Sigmoid colon (tissue), 7 donors: Measurements from ENCODE around the gene DARS1. TPM values are rescaled to one million over a fixed set of nuclear protein-coding genes. Genes with fewer than 3 reads are reported as not detected.

ENCODE experiments used
- DNase-seq: peaks from one replicate; pipeline ENCODE4 v3.0.0-alpha.2; 2019
- H3K27ac ChIP-seq, 4 donors: fragments of 200-600 bp; sonication (generic); one replicate each; pipeline ENCODE4 v1.5.1; 2016 to 2019; ENCODE audit warnings: mild to moderate bottlenecking in 1 of 4
- H3K27me3 ChIP-seq, 3 donors: fragments of 200-600 bp; sonication (generic); one replicate each; pipeline ENCODE4 v1.5.1; 2019; ENCODE audit warnings: mild to moderate bottlenecking in 1 of 3
- H3K36me3 ChIP-seq, 4 donors: fragments of 200-600 bp; sonication (generic); one replicate each; pipeline ENCODE4 v1.5.1; 2016 to 2019
- H3K4me1 ChIP-seq, 4 donors: fragments of 200-600 bp; sonication (generic); one replicate each; pipeline ENCODE4 v1.5.1; 2017 to 2019
- H3K4me3 ChIP-seq, 4 donors: fragments of 200-600 bp; sonication (generic); one replicate each; pipeline ENCODE4 v1.5.1; 2017 to 2019; ENCODE audit warnings: mild to moderate bottlenecking in 2 of 4, moderate library complexity in 1 of 4
- H3K9me3 ChIP-seq, 4 donors: fragments of 200-600 bp in 3 of 4; sonication (generic) in 3 of 4; one replicate each; pipeline versions ENCODE4 v1.5.1 to v1.6.1; 2013 to 2019
- EP300 ChIP-seq, 4 donors: sonication (generic); formaldehyde crosslinking; IDR thresholded peaks; one replicate each; pipeline ENCODE4 v1.6.1; 2017; ENCODE audit warnings: antibody characterized with exemption in 4 of 4
- POLR2A ChIP-seq, 2 donors: fragments of 450-650 bp; IDR thresholded peaks; one replicate each; pipeline ENCODE4 v1.6.1; 2016; ENCODE audit warnings: antibody characterized with exemption in 2 of 2, mild to moderate bottlenecking in 2 of 2, moderate library complexity in 2 of 2
- POLR2AphosphoS5 ChIP-seq, 4 donors: sonication (generic); formaldehyde crosslinking; IDR thresholded peaks; one replicate each; pipeline ENCODE4 v1.6.1; 2017; ENCODE audit warnings: antibody characterized with exemption in 4 of 4
- WGBS, 2 donors: extraction: QIAGEN DNeasy Blood & Tissue Kit; methylation state at CpG; one replicate each; pipeline ENCODE4 v1.1.7; 2013; 5-methylcytosine and 5-hydroxymethylcytosine counted together
- intact Hi-C: fragments of 100-400 bp; cut with DNase I; formaldehyde crosslinking; loops from one replicate; pipeline ENCODE4 v1.15.1; 2023
- polyA plus RNA-seq, 3 donors: library from polyadenylated mRNA; stranded (reverse); fragments of 200-250 nt; gene quantifications; one replicate each; pipeline ENCODE4 v1.2.3, GENCODE V29; 2013
- total RNA-seq, 4 donors: library from RNA; depleted of rRNA; stranded (reverse); fragments of >200 nt; gene quantifications; one replicate each; pipeline ENCODE4 v1.1.0, GENCODE V29; 2016
- TF ChIP-seq, protein P1 (sequence below), 4 experiments: fragments of 450-650 bp in 3 of 4; fragments of 200-600 bp in 1 of 4; IDR thresholded peaks; one replicate each; pipeline ENCODE4 v1.5.1; 2016 to 2019; ENCODE audit warnings: antibody characterized with exemption in 4 of 4, mild to moderate bottlenecking in 3 of 4, moderate library complexity in 2 of 4
- donor health status: healthy with polysubstance abuse.
- donor health status: Bipolar disorder and iron deficiency.
- donor health status: healthy.

Gene DARS1
- total and polyA plus RNA-seq, 7 donors = 31.4 to 95.6 (median 77.3) TPM

DNA sequence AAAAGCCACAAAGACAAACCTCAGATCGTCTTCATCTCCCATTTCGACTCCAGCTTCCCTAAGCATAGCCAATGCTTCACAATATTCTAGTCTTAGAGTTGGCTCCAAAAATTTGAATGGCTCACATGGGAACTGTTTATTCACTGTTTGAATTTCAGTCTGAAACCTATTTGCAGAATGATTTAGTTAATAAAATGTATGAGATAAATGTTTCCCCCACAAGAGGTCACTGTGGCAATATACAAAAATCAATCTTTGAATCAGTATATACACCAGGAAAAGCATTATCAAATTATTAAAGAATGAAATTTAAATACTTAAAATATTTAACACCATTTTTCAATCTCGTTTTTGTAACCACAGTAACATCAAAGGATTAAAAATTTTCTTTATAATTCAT lies 69.2 kb downstream of the DARS1 start:
- Histone ChIP-seq H3K9me3 (no peaks in the 10 kb centered on the region), H3K27ac (no peak overlapping the region), H3K4me3 (no peak overlapping the region), H3K36me3 (peaks cover 0 to 30% (median 0%) of the 10 kb centered on the region in 4 donors), H3K4me1 (no peaks in the 10 kb centered on the region), H3K27me3 (no peaks in the 10 kb centered on the region)
- intact Hi-C loops = loop anchor here (2.0 kb wide), 1 partner anchor 463 kb away; no protein-coding TSS in a partner anchor
- 60 to 72% methylated on average over 3 of the region's 3 CpGs for WGBS, 2 donors
- no peak for DNase-seq
- TF ChIP-seq EP300 (IDR thresholded peaks at IDR 0.05) = no peak
- TF ChIP-seq, protein P1, sequence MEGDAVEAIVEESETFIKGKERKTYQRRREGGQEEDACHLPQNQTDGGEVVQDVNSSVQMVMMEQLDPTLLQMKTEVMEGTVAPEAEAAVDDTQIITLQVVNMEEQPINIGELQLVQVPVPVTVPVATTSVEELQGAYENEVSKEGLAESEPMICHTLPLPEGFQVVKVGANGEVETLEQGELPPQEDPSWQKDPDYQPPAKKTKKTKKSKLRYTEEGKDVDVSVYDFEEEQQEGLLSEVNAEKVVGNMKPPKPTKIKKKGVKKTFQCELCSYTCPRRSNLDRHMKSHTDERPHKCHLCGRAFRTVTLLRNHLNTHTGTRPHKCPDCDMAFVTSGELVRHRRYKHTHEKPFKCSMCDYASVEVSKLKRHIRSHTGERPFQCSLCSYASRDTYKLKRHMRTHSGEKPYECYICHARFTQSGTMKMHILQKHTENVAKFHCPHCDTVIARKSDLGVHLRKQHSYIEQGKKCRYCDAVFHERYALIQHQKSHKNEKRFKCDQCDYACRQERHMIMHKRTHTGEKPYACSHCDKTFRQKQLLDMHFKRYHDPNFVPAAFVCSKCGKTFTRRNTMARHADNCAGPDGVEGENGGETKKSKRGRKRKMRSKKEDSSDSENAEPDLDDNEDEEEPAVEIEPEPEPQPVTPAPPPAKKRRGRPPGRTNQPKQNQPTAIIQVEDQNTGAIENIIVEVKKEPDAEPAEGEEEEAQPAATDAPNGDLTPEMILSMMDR (IDR thresholded peaks at IDR 0.05) = peak in 2 of 4 experiments; percentile 27 to 44
- no peak for TF ChIP-seq POLR2A (IDR thresholded peaks at IDR 0.05)
- no peak for TF ChIP-seq POLR2AphosphoS5 (IDR thresholded peaks at IDR 0.05)

DNA sequence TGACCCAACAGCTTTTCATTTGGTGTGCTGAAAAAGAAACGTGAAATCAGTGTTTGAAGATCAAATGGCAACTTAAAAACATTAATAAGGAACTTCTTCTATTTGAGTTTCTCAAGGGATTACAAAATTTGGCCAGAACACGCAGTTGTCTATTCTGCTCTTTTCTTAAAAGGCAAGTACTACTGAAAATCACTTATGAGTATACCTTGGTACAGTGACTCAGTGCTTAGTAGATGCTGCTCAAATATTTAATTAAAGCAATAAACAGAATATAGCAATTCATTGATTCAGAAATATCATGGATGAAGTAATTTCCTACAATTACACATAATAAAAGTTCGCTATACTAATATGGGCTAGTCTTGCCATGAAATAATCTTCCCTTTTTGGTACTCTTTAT lies 70.9 kb downstream of the DARS1 start:
- TF ChIP-seq, protein P1 (IDR thresholded peaks at IDR 0.05) = no peak
- WGBS, 2 donors = 78 to 79% methylated on average over 3 of the region's 3 CpGs
- intact Hi-C loops = loop anchor here (5.0 kb wide), 1 partner anchor 203 kb away; the partner anchor contains the start of gene CXCR4
- Histone ChIP-seq H3K36me3 (peaks cover 0 to 35% (median 5%) of the 10 kb centered on the region in 4 donors), H3K4me3 (no peak overlapping the region), H3K9me3 (no peaks in the 10 kb centered on the region), H3K4me1 (no peaks in the 10 kb centered on the region), H3K27ac (no peak overlapping the region), H3K27me3 (no peaks in the 10 kb centered on the region)
- DNase-seq = no peak

DNA sequence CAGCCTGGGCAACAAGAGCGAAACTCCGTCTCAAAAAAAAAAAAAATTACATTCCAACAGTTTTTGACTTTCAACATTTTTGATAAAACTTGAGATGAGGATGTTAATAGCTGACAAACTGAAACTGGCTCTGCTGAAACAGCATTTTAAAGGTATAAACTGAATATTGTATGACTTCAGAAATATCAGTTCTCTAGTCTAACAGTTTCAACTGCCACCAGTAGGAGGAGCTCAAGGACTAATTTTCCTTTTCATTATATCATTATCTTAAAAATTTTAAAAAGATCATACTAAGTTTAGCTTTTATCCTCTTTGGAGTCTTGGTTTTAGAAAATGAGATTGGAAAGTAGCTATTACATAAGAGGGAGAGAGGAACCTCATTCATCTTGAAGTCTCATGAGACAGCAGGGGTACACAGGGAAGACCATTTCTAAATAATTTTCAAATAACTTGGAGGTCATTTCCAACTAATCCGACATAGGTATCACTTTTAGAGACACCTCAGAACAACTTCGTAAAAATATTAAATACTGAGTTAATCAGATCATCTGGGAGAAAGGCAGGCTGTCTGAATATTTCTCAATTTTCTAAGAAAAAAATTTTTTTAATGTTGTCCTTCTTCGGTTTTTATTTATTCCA lies 71.6 kb downstream of the DARS1 start:
- Histone ChIP-seq H3K4me3 (no peak overlapping the region), H3K9me3 (no peaks in the 10 kb centered on the region), H3K27ac (no peak overlapping the region), H3K4me1 (no peaks in the 10 kb centered on the region), H3K27me3 (no peaks in the 10 kb centered on the region), H3K36me3 (peaks cover 0 to 41% (median 7%) of the 10 kb centered on the region in 4 donors)
- intact Hi-C loops = loop anchor here (5.0 kb wide), 1 partner anchor 203 kb away; the partner anchor contains the start of gene CXCR4
- WGBS, 2 donors = 85 to 91% methylated on average over 5 of the region's 5 CpGs
- no peak for DNase-seq
- TF ChIP-seq POLR2AphosphoS5 (IDR thresholded peaks at IDR 0.05) = no peak
- TF ChIP-seq, protein P1 (IDR thresholded peaks at IDR 0.05) = peak; percentile 27 to 71 (median 61)

DNA sequence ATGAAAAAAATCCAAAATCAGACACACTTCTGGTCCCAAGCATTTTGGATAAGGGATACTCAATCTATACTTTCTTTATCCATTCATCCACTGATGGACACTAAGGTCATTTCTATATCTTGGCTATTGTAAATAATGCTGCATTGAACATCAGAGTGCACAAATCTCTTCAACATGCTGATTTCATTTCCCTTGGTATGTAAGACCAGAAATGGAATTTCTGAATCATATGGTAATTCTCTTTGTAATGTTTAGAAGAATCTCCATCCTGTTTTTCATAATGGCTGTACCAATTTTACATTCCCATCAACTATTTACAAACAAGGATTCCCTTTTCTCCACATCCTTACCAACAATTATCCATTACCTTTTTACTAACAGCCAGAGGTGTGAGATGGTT lies 75.5 kb downstream of the DARS1 start:
- H3K36me3 ChIP-seq = peaks cover 0 to 73% (median 8%) of the 10 kb centered on the region in 4 donors

More for the DNA sequence above, 75.5 kb downstream of the DARS1 start:
- TF ChIP-seq, protein P1 (IDR thresholded peaks at IDR 0.05) = no peak
- TF ChIP-seq POLR2A (IDR thresholded peaks at IDR 0.05) = no peak
- TF ChIP-seq POLR2AphosphoS5 (IDR thresholded peaks at IDR 0.05) = no peak
- no peak for TF ChIP-seq EP300 (IDR thresholded peaks at IDR 0.05)
- no peaks in the 10 kb centered on the region for H3K9me3 ChIP-seq
- H3K27ac ChIP-seq = no peak overlapping the region
- H3K4me3 ChIP-seq = no peak overlapping the region
- intact Hi-C loops = loop anchor here (5.0 kb wide), 1 partner anchor 207 kb away; the partner anchor contains the start of gene CXCR4
- DNase-seq = no peak
- H3K27me3 ChIP-seq = no peaks in the 10 kb centered on the region
- H3K4me1 ChIP-seq = no peaks in the 10 kb centered on the region
